ENCODE results near the gene CAMK2A.
"Not testable (repeated sequence)": the region's sequence is repeated elsewhere in the genome, so short reads cannot be mapped to it uniquely, and the experiment has no call there.

The CAMK2A gene

DNA sequence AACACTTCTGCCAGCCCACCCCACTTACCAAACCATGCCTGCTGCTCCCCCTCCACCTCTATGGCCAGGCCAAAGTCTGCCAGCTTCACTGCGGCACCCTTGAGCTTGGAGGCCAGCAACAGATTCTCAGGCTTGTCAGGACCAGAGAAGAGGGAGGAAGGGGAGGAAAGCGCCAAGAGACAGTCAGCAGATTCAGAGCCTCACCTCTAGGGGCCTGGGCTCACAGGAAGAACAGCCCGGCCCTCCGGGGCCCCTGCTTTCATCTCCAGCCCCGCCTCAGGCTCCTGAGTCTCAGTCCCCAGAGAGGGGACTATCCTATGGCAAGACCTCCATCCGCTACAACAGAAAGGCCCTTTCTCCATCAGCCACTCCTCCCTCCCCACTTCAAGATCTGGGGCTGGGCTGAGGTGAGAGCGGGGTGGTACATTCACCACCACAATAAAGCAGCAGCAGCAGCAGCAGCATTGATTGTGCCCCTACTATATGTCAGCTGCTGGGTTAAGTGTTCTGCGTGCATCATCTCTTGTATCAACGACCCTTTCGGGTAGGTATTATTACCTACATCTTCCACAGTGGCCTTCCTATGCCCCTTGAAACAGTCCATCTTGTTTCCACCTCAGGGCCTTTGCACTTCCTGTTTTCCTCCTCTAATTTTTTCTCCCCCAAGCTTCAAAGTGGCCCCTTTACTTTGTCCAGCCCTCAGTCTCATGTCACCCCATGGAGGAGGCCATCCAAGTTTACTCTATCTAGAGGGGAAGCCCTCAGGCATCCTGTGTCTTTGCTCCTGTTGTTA, 36.0 kb downstream of the CAMK2A start:
- no peak for DNase-seq

DNA sequence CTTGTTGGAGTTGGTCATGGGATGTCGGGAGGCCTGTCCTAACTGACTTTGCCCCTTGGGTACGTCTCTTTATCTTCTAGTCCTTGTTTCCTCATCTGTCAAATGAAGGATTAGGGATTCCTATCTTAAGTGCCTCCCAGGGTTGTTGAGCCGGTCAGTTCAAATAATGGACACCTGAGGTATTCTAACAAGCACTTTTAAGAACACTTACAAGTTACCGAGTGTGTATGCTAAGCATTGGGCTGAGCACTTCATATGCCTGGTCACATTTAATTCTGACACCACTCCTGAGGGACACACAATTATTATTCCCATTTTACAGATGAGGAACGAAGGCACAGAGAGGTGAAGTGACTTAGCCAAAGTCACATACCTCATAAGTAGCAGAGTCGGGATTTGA, 37.1 kb downstream of the CAMK2A start:
- DNase-seq = no peak

DNA sequence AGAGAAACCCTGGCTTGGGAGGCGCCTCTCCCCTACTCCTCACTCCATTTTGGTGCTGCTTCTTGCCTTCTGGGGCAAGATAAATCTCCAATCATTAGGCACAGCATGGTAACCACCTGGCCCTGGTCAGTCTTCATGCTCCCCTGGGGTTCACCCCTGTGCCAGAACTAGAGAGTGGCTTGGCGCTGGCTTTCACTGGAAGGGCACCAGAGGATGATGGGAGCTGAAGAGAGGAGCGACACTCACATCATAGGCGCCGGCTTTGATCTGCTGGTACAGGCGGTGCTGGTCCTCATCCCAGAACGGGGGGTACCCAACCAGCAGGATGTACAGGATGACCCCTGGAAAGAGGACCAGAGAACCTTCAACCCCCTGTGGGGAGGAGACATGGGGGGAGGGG, 38.1 kb downstream of the CAMK2A start:
- no peak for DNase-seq

DNA sequence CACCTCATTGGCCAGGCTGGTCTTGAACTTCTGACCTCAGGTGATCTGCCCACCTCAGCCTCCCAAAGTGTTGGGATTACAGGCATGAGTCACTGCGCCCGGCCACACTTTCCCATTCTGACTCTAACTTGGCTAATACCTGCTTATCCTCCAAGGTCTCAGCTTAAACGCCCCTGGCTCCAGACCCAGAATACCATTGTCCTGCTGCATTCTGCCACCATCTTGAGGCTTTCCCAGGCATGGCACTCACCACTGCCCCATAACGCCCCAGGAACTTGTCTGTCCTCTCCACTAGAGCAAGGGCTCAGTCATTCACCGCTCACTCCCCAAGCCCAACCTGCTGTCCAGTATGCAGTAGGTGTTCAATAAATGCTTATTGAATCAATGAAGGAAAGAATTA, 39.8 kb downstream of the CAMK2A start:
- no peak for DNase-seq

DNA sequence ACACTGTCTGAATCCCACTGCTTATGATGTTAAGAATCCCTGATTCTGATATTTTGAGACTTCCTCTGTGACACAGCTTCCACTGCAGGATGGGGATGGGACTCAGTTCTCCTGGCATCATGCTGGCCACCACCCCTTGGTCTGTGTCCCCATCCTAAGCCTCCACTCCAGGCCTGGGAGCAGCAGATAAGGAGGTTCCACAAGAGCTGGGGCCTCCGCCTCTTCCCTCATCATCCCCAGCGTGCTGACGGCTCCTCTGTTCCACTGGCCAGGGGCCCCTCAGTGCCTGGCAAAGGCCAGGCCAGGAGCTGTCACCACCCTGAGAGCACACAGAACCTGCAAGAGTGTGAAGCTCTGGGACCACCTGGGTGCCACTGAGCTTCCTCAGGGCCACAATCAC, 40.6 kb downstream of the CAMK2A start:
- DNase-seq = no peak

DNA sequence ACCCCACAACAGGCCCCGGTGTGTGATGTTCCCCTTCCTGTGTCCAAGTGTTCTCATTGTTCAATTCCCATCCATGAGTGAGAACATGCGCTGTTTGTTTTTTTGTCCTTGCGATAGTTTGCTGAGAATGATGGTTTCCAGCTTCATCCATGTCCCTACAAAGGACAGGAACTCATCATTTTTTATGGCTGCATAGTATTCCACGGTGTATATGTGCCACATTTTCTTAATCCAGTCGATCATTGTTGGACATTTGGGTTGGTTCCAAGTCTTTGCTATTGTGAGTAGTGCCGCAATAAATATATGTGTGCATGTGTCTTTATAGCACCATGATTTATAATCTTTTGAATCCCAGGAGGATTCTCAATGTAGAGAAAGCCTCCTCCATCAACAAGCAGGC, 41.1 kb downstream of the CAMK2A start:
- not testable (repeated sequence) for DNase-seq

DNA sequence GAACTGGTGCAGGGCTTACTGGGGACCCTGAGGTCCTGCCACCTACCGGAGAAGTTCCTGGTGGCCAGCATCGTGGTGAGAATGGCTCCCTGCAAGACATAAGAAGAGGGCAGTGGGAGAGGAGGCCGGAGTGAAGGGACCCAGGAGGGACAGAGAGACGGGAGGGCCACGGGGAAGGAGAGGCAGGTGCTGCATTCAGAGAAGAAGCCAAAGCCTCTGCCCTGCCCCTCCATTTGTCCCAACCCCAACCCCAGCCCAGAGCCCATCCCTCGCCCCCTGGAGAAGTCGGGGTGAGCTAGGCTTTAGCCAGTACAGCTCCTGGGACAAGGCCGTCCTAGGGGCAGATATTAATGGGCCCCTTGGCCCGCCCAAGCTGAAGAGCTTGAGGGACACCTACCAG, 41.8 kb downstream of the CAMK2A start:
- DNase-seq = no peak

DNA sequence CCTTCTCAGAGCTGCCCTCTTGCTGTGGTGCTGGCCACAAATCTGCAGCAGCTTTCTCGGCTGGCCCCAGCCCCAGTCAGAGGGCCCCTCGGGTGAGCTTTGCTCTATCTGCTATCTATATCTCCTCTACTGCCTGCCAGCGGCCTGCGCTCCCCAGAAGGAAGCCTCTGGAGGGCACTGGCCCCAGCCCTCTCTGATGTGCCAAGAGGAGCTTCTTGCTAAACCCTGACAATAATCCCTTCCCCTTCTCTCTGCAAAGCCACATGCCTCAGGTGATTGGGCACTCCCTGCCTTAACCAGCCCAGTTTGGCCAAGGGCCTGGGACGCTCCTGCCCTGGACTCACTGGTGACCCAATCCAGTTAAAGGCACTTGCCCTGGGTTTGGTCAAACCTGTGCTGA, 42.7 kb downstream of the CAMK2A start:
- no peak for DNase-seq

DNA sequence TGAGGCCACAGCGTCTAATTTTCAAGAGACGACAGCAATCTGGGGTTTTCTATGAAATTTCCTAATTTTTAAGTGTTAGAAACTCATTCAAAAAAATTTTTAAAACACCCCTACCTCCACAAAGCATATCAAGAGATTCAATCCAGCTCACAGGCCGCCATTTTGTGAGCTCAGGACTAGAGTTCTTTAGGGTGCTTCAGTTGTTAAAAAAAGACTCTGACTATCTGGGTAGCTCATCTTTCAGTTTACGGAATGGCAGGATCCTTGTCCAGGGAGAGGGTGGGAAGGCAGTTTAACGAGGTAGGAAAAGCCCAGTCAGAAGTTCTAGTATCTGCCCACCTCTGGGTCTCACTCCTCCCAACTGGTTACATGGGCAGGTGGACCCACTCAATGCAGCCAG, 43.1 kb downstream of the CAMK2A start:
- no peak for DNase-seq

DNA sequence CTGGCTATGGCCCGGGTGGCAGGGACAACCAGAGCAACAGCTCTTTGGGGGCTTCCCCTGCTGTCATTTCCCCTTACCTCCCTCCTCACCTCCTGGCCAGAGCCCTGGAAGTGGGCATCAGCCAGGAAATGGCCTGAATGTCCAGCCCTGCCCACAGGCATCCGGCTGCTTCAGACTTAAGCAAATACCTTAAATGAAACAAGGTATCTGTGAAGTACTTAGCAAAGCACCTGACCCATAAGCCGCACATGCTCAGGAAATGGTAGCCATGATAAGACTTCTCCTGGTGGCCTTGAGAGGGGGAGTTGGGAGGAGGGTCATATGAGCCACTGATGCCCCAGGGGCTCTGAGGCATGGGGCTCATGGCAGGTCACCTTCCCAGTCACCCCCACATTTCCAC, 43.8 kb downstream of the CAMK2A start:
- no peak for DNase-seq

DNA sequence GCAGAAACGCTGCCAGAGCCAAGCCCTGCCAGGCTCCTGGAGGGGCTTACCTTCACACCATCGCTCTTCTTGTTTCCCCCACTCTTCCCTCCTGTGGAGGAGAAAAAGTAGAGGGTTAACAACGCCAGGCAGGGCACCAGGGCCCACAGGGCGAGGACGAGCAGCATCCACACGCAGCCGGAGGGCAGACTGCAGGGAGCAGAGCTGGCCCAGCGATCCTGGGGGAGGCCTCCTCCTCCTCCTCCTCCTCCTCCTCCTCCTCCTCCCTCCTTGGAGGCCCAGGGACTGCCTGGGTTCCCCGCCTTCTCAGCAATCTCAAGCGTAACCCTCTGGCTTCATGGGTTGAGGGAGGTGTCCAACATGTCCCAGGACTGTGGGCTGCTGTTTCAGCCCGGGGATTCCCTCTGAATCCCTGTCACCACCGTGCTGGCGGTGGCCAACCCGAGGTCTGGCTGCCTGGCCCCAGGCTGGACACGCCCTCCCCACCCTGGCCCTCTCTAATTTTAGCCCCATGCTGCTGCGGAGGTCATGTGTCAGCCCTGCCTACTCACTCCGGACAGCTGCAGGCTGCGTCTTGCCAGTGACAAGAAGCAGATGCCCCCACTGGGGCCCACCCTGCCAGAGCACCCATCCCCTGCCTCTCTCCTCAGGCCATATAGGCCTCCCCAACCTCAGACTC, 44.3 kb downstream of the CAMK2A start:
- no peak for DNase-seq

DNA sequence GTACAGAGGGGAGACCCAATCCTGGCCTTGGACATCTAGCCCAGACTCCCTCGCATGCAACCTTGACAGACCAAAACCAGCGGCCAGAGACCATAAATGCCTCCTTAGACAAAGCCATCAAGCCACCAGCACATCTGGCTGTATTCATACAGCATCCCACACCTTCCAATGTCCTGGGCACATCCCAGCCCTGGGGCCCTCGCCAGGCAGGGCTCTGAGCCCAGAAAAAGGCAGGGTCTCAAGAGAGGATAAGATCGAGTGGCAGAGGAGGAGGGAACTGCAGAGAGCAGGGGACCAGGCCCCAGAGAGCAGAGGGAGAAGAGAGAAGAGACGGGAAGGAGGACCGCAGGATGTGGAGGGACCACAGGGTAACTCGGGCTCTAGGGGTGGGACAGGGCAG, 45.4 kb downstream of the CAMK2A start:
- DNase-seq = no peak

DNA sequence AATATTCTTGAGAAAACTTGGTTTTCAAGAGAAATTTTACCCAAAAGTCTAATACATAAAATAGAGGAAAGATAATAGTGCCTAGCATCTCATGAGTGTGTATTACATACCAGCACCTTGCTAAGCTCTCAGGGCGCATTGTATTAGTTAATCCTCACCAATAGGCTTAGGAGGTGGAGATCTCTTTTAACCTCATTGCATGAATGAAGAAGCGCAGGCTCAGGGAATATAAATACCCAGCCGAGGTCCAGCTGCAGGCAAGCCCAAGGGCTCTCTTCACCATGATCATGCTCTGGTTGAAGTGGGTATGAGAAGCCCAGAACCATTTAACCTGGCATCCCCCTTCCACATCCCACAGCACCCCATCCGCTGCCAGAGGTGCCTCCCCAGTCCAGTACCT, 46.0 kb downstream of the CAMK2A start:
- no peak for DNase-seq

DNA sequence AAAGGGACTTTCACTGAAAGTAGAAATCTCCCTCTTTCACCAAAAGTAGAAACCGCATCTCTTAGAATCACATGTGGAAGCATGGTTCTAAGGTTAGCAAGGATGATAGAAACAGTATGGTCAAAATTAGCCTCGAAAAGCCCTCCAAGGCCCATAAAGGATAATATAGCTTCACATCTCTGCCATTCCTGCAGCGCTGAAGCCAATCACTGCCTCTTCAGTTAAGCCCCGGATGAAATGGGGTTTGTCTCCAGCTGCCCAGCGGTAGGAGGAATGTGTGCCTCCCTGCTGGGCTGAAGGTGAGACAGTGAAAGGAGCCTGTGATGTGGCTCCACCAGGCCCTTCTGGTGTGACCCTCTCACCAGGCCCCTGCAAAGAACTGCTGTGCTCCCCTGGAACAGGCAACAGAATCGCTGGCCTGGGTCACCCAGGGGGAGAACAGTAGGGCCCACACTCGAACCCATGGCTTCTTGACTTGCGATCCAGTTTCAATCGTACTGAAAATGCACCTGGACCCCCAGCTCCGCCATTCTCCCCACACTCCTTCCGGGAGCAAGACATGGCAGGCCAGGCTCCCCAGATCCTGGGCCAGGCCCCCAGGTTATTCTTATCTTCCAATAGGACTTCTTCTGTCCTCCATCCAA, 47.2 kb downstream of the CAMK2A start:
- no peak for DNase-seq

DNA sequence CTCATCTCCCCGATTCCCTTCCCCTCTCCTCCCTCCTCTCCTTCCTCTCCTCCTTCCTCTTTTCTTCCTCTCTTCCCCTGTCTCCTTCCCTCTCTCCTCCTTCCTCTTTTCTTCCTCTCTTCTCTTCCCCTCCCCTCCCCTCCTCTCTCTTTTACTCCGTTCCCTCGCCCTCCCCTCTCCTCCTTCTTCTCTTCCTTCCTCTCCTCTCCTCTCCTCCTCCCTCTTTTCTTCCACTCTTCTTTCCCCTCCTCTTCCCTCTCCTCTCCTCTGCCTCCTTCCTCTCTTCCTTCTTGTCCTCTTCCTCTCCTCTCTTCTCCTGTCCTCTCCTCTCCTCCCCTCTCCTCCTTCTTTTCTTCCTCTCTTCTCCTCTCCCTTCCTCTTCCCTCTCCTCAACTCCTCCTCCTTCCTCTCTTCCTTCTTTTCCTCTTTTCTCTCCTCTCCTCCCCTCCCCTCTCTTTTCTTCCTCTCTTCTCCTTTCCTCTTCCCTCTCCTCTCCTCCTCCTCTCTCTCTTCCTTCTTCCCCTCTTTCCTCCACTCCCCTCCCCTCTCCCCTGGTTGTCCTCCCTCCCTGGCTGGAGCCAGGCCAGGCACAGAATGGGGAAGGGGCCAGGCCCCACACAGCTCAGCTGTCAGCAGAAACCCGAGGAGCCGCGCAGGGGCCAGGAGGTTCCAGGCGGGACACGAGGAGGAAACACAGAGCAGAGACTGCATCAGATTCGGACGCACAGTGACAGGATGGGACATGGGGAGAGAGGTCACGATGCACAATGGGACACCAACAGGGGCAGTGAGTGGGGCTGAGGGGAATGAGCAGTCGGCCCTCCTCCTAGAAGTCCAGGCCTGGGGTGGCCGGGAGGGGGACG, 48.0 kb downstream of the CAMK2A start:
- no peak for DNase-seq

DNA sequence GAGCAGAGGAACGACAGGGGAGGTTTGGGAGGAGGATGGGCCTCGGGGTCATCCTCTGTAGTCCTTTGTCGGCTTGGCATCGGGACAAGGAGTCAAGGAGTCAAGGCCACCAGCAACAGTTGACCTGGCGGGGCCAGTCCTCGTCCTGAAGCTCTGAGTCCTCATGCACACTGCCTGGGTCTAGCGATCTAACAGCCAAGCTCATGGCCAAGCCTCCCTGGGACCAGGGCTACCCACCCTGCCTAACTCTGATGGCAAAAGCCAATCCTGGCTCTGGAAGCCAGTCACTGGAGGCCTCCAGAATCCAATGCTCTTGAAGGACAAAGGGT, 49.8 kb downstream of the CAMK2A start:
- DNase-seq = no peak

DNA sequence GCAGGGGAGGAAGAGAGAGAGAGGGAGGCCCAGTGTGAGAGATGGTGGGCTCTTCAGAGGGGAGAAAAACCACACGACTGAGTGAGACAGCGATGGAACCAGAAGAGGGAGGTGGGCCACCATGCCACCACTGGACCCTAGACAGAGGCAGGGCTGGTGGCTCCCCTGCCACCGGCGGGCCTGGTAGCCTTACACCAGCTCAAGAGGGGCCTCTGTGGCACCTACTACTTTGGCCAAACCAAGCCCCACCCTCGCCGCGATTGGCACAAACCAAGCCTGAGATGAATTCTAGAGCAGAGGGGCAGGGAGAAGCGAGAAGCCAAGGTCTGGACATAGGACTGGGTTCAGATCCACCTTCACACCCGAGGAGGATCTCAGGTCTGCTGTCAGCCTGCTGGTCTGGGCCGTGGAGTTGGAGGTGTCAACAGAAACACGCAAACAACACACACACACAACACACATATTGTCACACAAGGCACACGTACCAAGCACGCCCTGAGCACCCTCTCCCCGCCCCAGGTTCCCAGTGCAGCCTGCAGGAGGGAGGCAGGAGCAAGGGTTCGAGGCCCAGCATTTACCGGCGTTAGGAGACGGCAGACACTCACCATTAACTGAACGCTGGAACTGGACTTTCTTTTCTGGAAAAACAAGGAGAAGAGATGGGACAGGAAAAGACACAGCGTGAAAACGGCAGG, 50.3 kb downstream of the CAMK2A start:
- no peak for DNase-seq

DNA sequence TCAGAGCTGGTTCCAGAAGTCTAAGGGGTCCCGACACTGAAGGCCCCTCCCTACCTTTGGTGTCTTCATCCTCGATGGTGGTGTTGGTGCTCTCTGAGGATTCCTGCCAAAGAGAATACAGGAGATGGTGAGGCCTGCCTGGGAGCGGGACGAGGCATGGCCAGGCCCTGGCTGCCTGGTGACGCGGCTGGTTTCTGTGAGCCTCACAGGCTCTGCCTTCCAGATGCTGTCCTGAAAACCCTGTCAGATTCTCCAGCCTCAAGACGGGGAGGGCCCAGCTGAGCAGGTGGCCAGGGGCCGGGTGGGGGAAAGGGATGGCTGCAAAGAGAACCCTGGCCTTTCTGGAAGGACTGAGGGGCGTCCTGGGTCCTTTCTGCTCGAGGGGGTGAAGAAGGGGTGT, 50.9 kb downstream of the CAMK2A start:
- no peak for DNase-seq

DNA sequence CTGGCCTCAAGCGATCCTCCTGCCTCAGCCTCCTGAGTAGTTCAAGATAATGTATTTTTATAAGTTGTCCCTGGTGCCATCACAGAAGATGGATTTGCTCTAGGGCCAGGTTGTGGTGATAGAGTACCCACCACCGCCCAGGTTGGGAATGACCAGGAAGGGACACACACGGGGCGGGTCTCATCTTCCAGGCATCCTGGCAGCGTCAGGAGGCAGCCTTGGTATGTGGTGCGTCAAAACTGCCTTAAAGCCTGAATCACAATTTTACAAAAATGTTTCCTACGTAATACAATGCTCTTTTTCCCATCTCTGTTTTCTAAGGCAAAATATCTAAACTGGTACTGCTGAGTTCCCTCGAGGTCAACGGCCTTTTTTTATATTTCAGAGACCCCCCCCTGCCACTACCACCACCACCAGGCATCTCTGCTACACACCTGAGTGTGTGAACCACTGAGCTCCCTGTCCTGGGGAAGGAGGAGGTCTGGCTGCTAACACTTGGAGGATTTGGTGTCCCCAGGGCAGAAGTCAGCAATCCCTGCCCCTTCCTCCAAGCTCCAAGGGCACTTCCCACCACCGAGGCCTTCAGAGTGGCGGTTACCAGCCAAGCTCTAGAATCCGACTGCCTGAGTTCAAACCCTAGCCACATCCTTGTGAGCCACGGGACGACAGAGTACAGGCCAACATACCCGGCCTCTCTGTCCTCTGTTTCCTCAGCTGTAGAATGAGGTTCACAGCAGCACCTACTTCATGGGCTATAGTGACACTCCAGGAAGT, 52.4 kb downstream of the CAMK2A start:
- DNase-seq = no peak

DNA sequence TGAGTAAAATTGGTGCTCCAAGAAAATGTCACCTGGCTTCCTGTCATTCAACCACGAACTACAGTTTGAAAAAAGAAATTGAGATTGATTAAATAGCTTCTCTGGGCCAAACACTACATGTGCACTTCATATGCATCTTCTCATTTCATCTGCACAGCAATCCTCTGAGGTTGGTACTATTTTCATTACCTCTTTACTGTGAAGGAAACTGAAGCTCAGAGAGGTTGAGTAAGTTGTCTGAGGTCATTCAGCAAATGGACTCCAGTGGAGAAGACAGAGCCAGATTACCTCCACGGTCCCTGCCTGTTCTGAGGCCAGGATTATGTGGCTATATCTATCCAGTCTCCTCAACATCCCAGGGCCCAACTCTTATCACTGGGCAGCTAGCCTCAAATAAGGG, 53.3 kb downstream of the CAMK2A start:
- no peak for DNase-seq

DNA sequence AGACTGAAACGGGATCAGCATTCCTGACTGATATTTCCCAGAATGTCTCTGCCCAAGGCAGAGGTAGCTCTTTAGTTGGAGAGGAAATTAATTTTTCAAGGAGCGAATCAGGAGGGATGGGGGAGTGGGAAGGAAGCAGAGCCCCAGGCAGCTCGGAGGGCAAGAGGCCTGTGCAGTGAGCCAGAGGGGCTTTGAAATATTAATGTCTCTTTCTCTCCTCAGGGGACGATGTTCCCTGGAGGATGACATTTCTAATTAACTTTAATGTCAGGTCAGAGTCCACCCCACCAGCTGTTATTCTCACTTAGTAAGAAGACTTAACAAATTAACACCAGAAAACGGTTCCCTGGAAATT, 54.1 kb downstream of the CAMK2A start:
- DNase-seq = no peak

Measured in stimulated activated naive CD4-positive, alpha-beta T cell treated with Interleukin-2 at 50 U/mL for 16 hours (primary cell).